HepG2 (cell line): ENCODE data around the gene WDR54. TPM values are rescaled to one million over a fixed set of nuclear protein-coding genes. Genes with fewer than 3 reads are reported as not detected.

Experiments
- ARID5B ChIP-seq: IDR thresholded peaks from 2 replicates; pipeline ENCODE4 v1.4.0; 2020; ENCODE audit warnings: mild to moderate bottlenecking, missing genetic modification reagents
- BRCA1 ChIP-seq: sonication (generic); formaldehyde crosslinking; IDR thresholded peaks from 2 replicates; pipeline ENCODE4 v1.4.0; 2020; ENCODE audit warnings: missing genetic modification reagents
- CCAR2 ChIP-seq: fragments of 200-400 bp; formaldehyde crosslinking; optimal IDR thresholded peaks from 2 replicates; pipeline ENCODE3; 2018; ENCODE audit warnings: low read depth, mild to moderate bottlenecking, low read length, moderate library complexity
- CEBPZ ChIP-seq: IDR thresholded peaks from 2 replicates; pipeline ENCODE4 v1.6.1; 2012; ENCODE audit warnings: low read length, improper control_type of control experiment
- GATA4 ChIP-seq: sonication (generic); IDR thresholded peaks from 2 replicates; pipeline ENCODE4 v1.6.1; 2016; ENCODE audit warnings: antibody characterized with exemption, low read depth, borderline replicate concordance
- MXD3 ChIP-seq: IDR thresholded peaks from 2 replicates; pipeline ENCODE4 v1.6.1; 2016; ENCODE audit warnings: mild to moderate bottlenecking, missing biosample characterization, missing genetic modification reagents
- PAWR ChIP-seq: sonication (generic); formaldehyde crosslinking; IDR thresholded peaks from 2 replicates; pipeline ENCODE4 v1.4.0; 2020; ENCODE audit warnings: missing genetic modification reagents, mild to moderate bottlenecking, borderline replicate concordance
- PCBP1 ChIP-seq: fragments of 200-400 bp; formaldehyde crosslinking; IDR thresholded peaks from 2 replicates; pipeline ENCODE4 v1.6.1; 2017; ENCODE audit warnings: mild to moderate bottlenecking, low read depth, low read length, borderline replicate concordance
- POGZ ChIP-seq: sonication (generic); formaldehyde crosslinking; IDR thresholded peaks from 2 replicates; pipeline ENCODE4 v1.4.0; 2020; ENCODE audit warnings: mild to moderate bottlenecking, missing genetic modification reagents
- PRDM15 ChIP-seq: sonication (generic); formaldehyde crosslinking; IDR thresholded peaks from 2 replicates; pipeline ENCODE4 v1.4.0; 2020; ENCODE audit warnings: missing genetic modification reagents
- REPIN1 ChIP-seq: sonication (generic); formaldehyde crosslinking; IDR thresholded peaks from 2 replicates; pipeline ENCODE4 v1.8.0; 2022; ENCODE audit warnings: missing genetic modification reagents, low read depth, mild to moderate bottlenecking, borderline replicate concordance
- SP140L ChIP-seq: sonication (generic); formaldehyde crosslinking; IDR thresholded peaks from 2 replicates; pipeline ENCODE4 v1.4.0; 2020; ENCODE audit warnings: missing genetic modification reagents, borderline replicate concordance
- SP5 ChIP-seq: IDR thresholded peaks from 2 replicates; pipeline ENCODE4 v1.6.1; 2016; ENCODE audit warnings: low read depth, borderline replicate concordance
- ZMAT5 ChIP-seq: sonication (generic); formaldehyde crosslinking; IDR thresholded peaks from 2 replicates; pipeline ENCODE4 v1.5.0; 2020; ENCODE audit warnings: mild to moderate bottlenecking, low read depth, missing genetic modification reagents, borderline replicate concordance
- ZNF20 ChIP-seq: sonication (generic); formaldehyde crosslinking; IDR thresholded peaks from 2 replicates; pipeline ENCODE4 v1.4.0; 2020; ENCODE audit warnings: mild to moderate bottlenecking, moderate library complexity, missing genetic modification reagents
- ZNF232 ChIP-seq: sonication (generic); formaldehyde crosslinking; IDR thresholded peaks from 2 replicates; pipeline ENCODE4 v1.4.0; 2020; ENCODE audit warnings: missing genetic modification reagents, borderline replicate concordance
- ZNF367 ChIP-seq: sonication (generic); formaldehyde crosslinking; IDR thresholded peaks from 2 replicates; pipeline ENCODE4 v1.4.0; 2020; ENCODE audit warnings: missing genetic modification reagents, borderline replicate concordance
- polyA plus RNA-seq, 8 experiments: library from polyadenylated mRNA; depleted of rRNA in 3 of 8; stranded (reverse) in 7 of 8; unstranded in 1 of 8; fragments of >200 nt; fragmentation: Illumina TruSeq in 4 of 8; extraction: Trizol in 4 of 8; gene quantifications; 2 replicates each; pipeline versions ENCODE4 v1.2.1 to v1.2.3, GENCODE V29; 2011 to 2016; ENCODE audit warnings: low read depth in 4 of 8, missing spikeins in 1 of 8, mixed read lengths in 1 of 8; ENCODE audit not compliant: insufficient read depth in 1 of 8
- total RNA-seq, 5 experiments: library from RNA; depleted of rRNA; stranded (reverse); fragments of >200 nt; fragmentation: Illumina TruSeq; extraction: Trizol; gene quantifications; 2 replicates each; pipeline ENCODE4 v1.2.3, GENCODE V29; 2016; ENCODE audit warnings: low read depth in 1 of 5

Gene WDR54
- total and polyA plus RNA-seq, 2 of the 13 experiments (the other 11 are each of a cell fraction or from before 2014, with no cell fraction given) = 2.0 to 17.3 TPM

GRCh38 chr2:74461187-74462053 lies 39.9 kb downstream of the WDR54 start (continued):
- no peak for TF ChIP-seq PRDM15 (CRISPR knock-in tag)
- no peak for TF ChIP-seq POGZ (CRISPR knock-in tag)
- TF ChIP-seq GATA4 = no peak
- no peak for TF ChIP-seq ZNF232 (CRISPR knock-in tag)
- TF ChIP-seq ZNF367 (CRISPR knock-in tag) = no peak
- no peak for TF ChIP-seq MXD3 (CRISPR knock-in tag)
- no peak for TF ChIP-seq PAWR
- TF ChIP-seq REPIN1 (CRISPR knock-in tag) = no peak
- no peak for TF ChIP-seq CCAR2
- no peak for TF ChIP-seq ARID5B (CRISPR knock-in tag)
- TF ChIP-seq ZMAT5 (CRISPR knock-in tag) = no peak
- TF ChIP-seq SP5 (CRISPR knock-in tag) = no peak
- no peak for TF ChIP-seq CEBPZ
- no peak for TF ChIP-seq SP140L (CRISPR knock-in tag)
- no peak for TF ChIP-seq ZNF20 (CRISPR knock-in tag)
- TF ChIP-seq PCBP1 = no peak
- no peak for TF ChIP-seq BRCA1 (CRISPR knock-in tag)
